ENCODE results near the gene SLIT1. TPM values are rescaled to one million over a fixed set of nuclear protein-coding genes. Genes with fewer than 3 reads are reported as not detected.

The SLIT1 gene
- total and polyA plus RNA-seq, 2 donors (not counting 1 experiment from before 2014, with no cell fraction given) = 0.15 to 0.49 TPM

GRCh38 chr10:97037365-97038361, 148.1 kb downstream of the SLIT1 start:
- Mint-ChIP-seq H3K9me3 (ENCODE audit: insufficient read depth) (no peaks in the 10 kb centered on the region), H3K4me1 (peaks cover 18% of the 10 kb centered on the region), H3K4me3 (peak overlapping the region; percentile 86), H3K27me3 (peaks cover 16% of the 10 kb centered on the region), H3K27ac (peak overlapping the region; percentile 62)
- peaks cover 0 to 3% (median 0%) of the 10 kb centered on the region in 4 experiments for H3K27me3 ChIP-seq (replicated peaks in 1 of 4; ENCODE audit: control extremely low read depth in 1 of 4, control insufficient read depth in 3 of 4, insufficient read depth in 4 of 4, low read length in 3 of 4)
- H4K20me1 ChIP-seq (ENCODE audit: control insufficient read depth, insufficient read depth, low read length, poor library complexity, severe bottlenecking) = no peaks in the 10 kb centered on the region
- no peaks in the 10 kb centered on the region for H3K79me2 ChIP-seq (ENCODE audit: control insufficient read depth, insufficient read depth, low read length)
- POLR2A ChIA-PET = no interaction called here
- H2AFZ ChIP-seq (ENCODE audit: insufficient read depth, low read depth, low read length, poor library complexity, severe bottlenecking) = peak overlapping the region; percentile 88
- ATAC-seq (ENCODE audit: low read depth) = peak; percentile 97
- H3K9ac ChIP-seq (ENCODE audit: low read length) = peak overlapping the region; percentile 57
- H3K4me3 ChIP-seq (ENCODE audit: control extremely low read depth in 1 of 5, extremely low read depth in 1 of 5, insufficient read depth in 1 of 5, low read depth in 2 of 5, low read length in 4 of 5) = peak overlapping the region; percentile 44 to 58 (median 50)
- H3K9me3 ChIP-seq (ENCODE audit: control extremely low read depth in 1 of 3, control insufficient read depth in 2 of 3, insufficient read depth in 1 of 3, low read length in 2 of 3) = no peaks in the 10 kb centered on the region
- no peak overlapping the region for H3K27ac ChIP-seq (ENCODE audit: low read length in 2 of 2)
- intact Hi-C loops (cut with micrococcal nuclease) = loop anchor here (1.0 kb wide), 2 partner anchors 173 to 197 kb away; no protein-coding TSS in a partner anchor
- CTCF ChIA-PET = interaction anchor here (0.6 to 5.1 kb wide), 39 partner anchors 9 to 667 kb away, joined by 3 to 48 read pairs (median 4); no protein-coding TSS in a partner anchor
- DNase-seq = peak; percentile 83
- WGBS (ENCODE audit: insufficient coverage) = 29% methylated on average over 22 of the region's 30 CpGs
- H3K4me1 ChIP-seq (ENCODE audit: control insufficient read depth in 2 of 2, insufficient read depth in 2 of 2, low read length in 2 of 2) = peaks cover 7 to 10% of the 10 kb centered on the region in 2 donors
- peak overlapping the region; percentile 80 for H3K4me2 ChIP-seq (replicated peaks; ENCODE audit: low read depth, low read length, poor library complexity, severe bottlenecking)
- TF ChIP-seq EZH2 (IDR thresholded peaks at IDR 0.05; ENCODE audit: borderline replicate concordance, insufficient read depth, low read depth, low read length, poor library complexity, severe bottlenecking) (no peak), CTCF (IDR thresholded peaks at IDR 0.05) (peak; percentile 92)
- no peaks in the 10 kb centered on the region for H3K36me3 ChIP-seq (replicated peaks in 1 of 2; ENCODE audit: control extremely low read depth in 1 of 2, control insufficient read depth in 1 of 2, extremely low read depth in 1 of 2, insufficient read depth in 2 of 2, low read length in 1 of 2)
